Measurements from ENCODE around the gene ITSN2.
"Not testable (repeated sequence)": the region's sequence is repeated elsewhere in the genome, so short reads cannot be mapped to it uniquely, and the experiment has no call there.

The ITSN2 gene

DNA sequence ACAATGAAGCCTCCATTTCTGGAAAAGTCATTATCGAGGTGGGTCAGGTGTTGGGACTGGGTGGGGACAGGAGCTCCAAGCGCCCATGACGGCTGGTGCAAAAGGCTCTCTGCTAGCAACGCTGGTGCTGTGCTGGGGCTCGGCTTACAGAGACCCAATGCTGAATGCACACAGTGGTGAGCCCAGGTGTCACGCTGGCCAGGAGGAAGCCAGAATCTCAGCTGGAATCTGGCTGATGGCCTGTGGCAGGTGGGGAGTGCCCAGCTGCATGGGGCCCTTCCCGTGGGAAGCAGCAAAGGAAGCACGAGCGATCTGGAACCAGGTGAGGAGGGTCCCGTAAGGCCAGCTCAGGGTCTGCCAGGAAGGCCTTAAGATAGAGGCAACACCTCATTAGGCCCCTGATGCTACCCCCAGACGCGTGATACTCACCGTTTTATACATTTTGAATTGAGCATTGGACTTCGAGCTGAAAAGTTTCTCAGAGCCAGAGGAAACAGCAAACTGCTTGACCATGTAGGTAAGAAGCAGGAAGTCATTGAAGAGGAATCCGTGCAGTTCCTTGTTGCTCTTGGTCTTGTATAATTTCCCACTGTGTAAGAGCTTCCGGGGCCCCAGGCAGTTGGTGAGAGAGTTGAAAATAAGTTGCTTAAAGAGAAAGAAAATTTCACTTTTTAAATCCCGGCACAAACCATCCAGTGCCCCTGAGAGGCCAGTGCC lies 150.8 kb downstream of the ITSN2 start:
- no peak for DNase-seq

DNA sequence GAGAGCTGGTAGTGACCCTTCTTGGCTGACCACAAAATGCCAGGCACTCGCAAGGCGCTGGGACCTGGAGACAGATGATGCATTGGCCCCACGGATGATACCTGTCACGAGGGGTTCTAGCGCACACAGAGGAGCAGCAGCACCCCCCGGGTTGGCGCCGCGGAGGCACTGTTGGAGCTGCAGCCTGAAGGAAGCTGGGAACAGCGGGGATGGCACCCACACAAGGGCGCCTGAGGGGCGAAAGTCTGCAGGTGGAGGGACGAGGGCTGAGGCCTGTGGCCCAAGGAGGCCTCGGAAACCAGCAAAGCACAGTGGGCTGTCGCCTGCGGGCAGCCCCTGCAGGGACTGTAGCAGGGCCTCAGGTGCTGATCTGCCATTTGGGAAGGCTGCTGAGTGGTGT lies 151.8 kb downstream of the ITSN2 start:
- no peak for DNase-seq

GRCh38 chr2:24207359-24207758 lies 153.0 kb downstream of the ITSN2 start:
- no peak for DNase-seq

- DNase-seq, result no peak
Observed at GRCh38 chr2:24206714-24207113, 153.6 kb downstream of the ITSN2 start.

- DNase-seq, result no peak
Observed at GRCh38 chr2:24206242-24206641, 154.1 kb downstream of the ITSN2 start.

DNA sequence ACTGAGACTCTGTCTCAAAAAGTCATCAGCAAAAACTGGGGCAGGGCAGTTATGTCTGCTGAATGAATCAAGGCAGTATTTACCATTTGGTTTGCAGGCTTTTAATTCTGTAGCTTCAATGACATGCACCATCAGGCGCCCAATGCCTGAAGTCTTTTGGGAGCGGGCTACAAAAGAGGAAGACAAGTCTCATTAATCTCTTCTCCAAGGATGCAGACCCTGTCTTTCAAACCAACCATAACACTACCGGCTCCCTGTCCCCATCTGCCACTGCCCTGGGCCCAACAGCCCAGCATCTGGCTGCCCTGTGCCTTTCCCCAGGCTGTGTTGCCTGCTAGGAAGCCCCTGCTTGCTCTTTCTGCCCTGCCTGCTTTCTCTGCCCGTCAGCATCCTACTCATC lies 155.2 kb downstream of the ITSN2 start:
- no peak for DNase-seq

- no peak for DNase-seq
Observed at GRCh38 chr2:24204505-24204904, 155.8 kb downstream of the ITSN2 start.

- no peak for DNase-seq
Observed at GRCh38 chr2:24203787-24204150, 156.6 kb downstream of the ITSN2 start.

GRCh38 chr2:24203029-24203786 lies 157.1 kb downstream of the ITSN2 start:
- no peak for DNase-seq

GRCh38 chr2:24200799-24201198 lies 159.5 kb downstream of the ITSN2 start:
- no peak for DNase-seq

- no peak for DNase-seq
Observed at GRCh38 chr2:24199968-24200590, 160.3 kb downstream of the ITSN2 start.

DNA sequence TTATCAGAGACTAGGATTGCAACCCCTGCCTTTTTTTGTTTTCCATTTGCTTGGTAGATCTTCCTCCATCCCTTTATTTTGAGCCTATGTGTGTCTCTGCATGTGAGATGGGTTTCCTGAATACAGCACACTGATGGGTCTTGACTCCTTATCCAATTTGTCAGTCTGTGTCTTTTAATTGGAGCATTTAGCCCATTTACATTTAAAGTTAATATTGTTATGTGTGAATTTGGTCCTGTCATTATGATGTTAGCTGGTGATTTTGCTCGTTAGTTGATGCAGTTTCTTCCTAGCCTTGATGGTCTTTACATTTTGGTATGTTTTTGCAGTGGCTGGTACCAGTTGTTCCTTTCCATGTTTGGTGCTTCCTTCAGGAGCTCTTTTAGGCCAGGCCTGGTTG lies 163.1 kb downstream of the ITSN2 start:
- not testable (repeated sequence) for DNase-seq

DNA sequence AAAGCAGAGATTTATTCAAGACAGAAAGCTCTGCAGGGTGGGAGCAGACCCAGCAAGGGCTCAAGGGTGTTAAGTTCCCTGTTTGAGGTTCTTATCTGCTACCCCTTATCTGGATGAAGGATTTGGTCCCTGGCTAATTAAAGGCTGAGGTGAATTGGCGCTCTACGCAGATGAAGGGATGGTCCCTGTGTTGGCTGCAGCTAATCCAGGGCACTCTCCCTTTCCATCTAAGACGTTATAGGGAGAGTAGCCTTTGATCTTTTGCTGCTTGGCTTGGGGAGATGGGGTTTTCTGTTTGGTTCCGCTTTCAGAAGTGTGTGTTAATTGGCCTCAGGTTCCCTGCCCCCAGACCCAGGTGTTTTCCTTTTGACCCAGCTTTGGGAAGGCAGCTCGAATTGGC lies 168.5 kb downstream of the ITSN2 start:
- DNase-seq, result no peak

DNA sequence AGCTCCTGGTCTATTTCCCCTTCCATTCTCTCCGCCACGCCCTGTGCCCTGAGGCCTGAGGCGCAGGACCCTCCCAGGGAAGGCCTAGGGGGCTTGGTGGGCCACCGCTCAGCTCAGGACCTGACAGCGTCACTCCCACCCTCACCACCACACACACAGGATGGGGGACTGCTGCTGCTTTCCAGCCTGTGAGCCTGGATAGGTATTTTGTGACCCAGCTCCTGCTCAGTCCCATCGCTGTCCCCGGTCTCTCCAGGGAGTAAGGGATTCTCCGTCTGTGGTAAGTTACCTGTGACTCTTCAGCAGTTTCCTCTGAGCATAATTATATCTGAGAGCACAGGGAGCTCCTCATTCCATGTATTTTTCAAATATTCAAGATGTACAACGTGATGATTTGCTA lies 169.2 kb downstream of the ITSN2 start:
- no peak for DNase-seq

- no peak for DNase-seq
Observed at GRCh38 chr2:24190503-24190902, 169.8 kb downstream of the ITSN2 start.

- DNase-seq, result no peak
Observed at GRCh38 chr2:24189551-24189950, 170.8 kb downstream of the ITSN2 start.

DNA sequence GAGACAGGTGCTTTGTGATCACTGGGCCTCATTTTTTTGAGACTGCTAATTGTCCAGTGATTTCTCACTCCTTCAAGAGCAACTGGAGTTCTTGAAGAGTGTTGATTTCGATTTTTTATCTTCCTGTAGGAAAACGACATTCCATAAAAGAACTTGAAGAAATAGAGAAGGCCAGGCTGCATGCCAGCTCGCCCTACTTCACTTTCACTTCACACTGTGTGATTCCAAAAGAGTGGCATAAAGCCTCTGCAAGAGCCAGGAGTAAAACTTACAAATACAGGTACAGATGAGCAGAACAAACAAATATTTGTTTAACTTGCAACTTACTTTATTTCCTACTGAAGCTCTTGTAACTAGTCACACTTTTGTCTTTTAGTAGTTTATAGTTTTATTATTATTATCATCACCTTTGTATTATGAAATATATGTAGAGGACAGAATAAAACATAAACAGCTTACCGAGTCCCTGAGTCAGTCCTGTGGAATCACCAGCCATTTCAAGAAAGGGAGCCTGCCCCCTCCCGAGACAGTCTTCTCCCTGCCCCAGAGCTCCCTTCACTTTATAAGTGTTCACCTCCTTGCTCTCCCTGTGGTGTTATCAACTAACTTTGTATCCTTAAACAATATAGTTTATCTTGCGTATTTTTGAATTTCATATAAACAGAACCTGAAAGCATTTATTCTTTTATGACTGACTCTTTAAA lies 176.8 kb downstream of the ITSN2 start:
- no peak for DNase-seq

DNA sequence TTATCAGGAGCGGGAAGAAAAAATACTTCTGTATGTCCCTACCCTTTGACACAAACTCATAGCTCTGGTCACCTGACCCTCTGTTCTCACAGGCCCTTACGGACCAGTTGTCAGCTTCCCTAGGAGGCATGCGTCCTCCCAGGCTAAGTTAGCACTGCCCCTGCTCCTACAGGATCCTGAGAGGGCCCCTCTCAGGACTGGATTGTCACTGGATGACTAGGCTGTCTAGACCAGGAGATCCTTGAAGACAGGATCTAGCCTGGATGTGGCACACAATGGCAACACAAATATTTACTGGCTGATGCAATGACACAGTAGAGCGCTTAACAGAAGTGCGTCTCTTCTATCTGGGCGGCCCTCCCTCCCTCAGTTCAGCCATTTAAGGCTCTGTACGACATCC lies 177.8 kb downstream of the ITSN2 start:
- DNase-seq, result no peak

- DNase-seq, result no peak
Observed at GRCh38 chr2:24181849-24182248, 178.5 kb downstream of the ITSN2 start.

- DNase-seq, result no peak
Observed at GRCh38 chr2:24179683-24180082, 180.7 kb downstream of the ITSN2 start.

DNA sequence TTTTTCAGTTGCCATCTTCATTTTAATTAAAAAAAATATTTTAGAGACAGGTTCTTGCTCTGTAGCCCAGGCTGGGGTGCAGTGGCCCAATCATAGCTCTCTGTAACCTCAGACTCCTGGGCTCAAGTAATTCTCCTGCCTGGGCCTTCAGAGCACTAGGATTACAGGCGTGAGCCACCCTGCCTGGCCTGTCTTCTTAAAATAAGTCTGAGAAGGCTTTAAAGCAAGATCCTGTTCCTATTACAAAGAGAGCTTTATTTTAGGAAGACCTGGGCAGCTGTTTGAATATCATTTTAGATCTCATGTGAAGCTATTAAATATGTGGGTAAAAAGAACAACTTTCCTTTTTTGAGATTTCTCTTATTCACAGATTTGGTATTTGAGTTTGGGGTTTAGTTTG lies 184.0 kb downstream of the ITSN2 start:
- no peak for DNase-seq

- DNase-seq, result no peak
Observed at GRCh38 chr2:24175631-24176187, 184.6 kb downstream of the ITSN2 start.

GRCh38 chr2:24174851-24175277 lies 185.5 kb downstream of the ITSN2 start, which contains the start of gene FAM228A:
Gene FAM228A, plus strand, starts transcription at chr2:24175053. Its CDS starts 428 bp downstream, at chr2:24175481.
- no peak for DNase-seq

Data from EL (cell line).